Measurements from ENCODE around the gene GLB1L3.
"Not testable (repeated sequence)": the region's sequence is repeated elsewhere in the genome, so short reads cannot be mapped to it uniquely, and the experiment has no call there.

Gene GLB1L3

GRCh38 chr11:134252346-134253187 is 23.6 kb upstream of the GLB1L3 start:
- Histone ChIP-seq H3K27me3 (ENCODE audit: control insufficient read depth, insufficient read depth, low read length) (no peaks in the 10 kb centered on the region), H3K36me3 (ENCODE audit: control insufficient read depth, insufficient read depth, low read length) (peaks cover 52% of the 10 kb centered on the region), H3K4me1 (ENCODE audit: control insufficient read depth, insufficient read depth, low read length) (peaks cover 21% of the 10 kb centered on the region), H3K9ac (ENCODE audit: low read depth, low read length) (peak overlapping the region; percentile 28), H3K27ac (ENCODE audit: low read depth, low read length) (peak overlapping the region; percentile 23), H3K4me3 (ENCODE audit: low read depth, low read length) (peak overlapping the region; percentile 87), H3K9me3 (ENCODE audit: control insufficient read depth, insufficient read depth, low read length) (no peaks in the 10 kb centered on the region)

DNA sequence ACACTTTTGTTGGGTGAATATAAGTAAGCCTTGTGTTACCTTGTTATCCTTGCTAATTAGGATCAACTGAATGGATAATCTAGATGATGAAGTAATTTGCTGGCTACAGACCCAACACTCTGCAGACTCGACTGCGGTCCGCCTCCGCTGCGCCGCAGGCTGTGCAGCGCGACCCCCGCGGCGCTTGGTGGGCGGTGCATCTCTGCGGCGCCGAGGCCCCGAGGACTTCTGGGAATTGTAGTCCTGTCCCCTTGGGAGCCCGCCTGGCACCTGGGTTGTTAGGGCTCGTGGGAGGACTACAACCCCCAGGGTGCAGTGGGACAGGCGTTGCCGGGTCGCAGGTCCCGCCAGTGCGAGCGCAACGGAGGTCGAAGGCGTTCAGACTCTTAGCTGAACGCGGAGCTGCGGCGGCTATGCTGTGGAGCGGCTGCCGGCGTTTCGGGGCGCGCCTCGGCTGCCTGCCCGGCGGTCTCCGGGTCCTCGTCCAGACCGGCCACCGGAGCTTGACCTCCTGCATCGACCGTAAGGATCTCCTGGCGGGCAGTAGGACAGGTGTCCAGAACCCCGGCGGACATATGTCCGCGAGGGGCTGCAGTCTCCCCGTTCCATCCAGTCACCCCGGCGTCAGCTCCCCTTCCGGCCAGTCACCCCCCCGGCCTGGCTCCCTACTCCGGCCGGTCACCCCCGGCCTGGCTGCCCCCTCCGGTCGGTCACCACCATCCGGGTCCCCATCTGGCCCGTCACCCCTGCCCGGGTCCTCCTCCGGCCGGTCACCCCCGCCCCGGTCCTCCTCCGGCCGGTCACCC is 22.8 kb upstream of the GLB1L3 start, which contains the start of the genes ACAD8 and THYN1:
Gene ACAD8, plus strand, starts transcription at position 381 of the 806 bp plus-strand sequence. Its CDS starts 33 bp downstream, at position 414.
Gene THYN1, minus strand, starts transcription at position 165 of the 806 bp plus-strand sequence. CDS start 470 bp downstream, outside the sequence.
- no peaks in the 10 kb centered on the region for H3K27me3 ChIP-seq (ENCODE audit: control insufficient read depth, insufficient read depth, low read length)
- H3K9ac ChIP-seq (ENCODE audit: low read depth, low read length) = peak within 1 kb of the TSS; percentile 61
- peaks cover 21% of the 10 kb centered on the region for H3K4me1 ChIP-seq (ENCODE audit: control insufficient read depth, insufficient read depth, low read length)
- peaks cover 48% of the 10 kb centered on the region for H3K36me3 ChIP-seq (ENCODE audit: control insufficient read depth, insufficient read depth, low read length)
- peak within 1 kb of the TSS; percentile 72 for H3K27ac ChIP-seq (ENCODE audit: low read depth, low read length)
- H3K9me3 ChIP-seq (ENCODE audit: control insufficient read depth, insufficient read depth, low read length) = no peaks in the 10 kb centered on the region
- H3K4me3 ChIP-seq (ENCODE audit: low read depth, low read length) = peak within 1 kb of the TSS; percentile 87

- H3K9ac ChIP-seq (ENCODE audit: low read depth, low read length) = no peak overlapping the region
Measured at GRCh38 chr11:134254433-134255183, 21.6 kb upstream of the GLB1L3 start.

DNA sequence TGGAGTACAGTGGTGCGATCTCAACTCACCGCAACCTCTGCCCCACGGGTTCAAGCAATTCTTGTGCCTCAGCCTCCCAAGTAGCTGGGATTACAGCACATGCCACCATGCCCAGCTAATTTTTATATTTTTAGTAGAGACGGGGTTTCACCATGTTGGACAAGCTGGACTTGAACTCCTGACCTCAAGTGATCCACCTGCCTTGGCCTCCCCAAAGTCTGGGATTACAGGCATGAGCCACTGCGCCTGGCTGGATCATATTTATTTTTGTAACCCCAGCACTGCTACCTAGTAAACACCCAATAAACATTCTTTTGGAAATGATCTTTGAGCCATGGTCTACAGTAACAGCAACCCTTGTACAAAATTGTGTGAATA is 21.0 kb upstream of the GLB1L3 start:
- H3K9me3 ChIP-seq (ENCODE audit: control insufficient read depth, insufficient read depth, low read length); H3K4me3 ChIP-seq (ENCODE audit: low read depth, low read length); H3K27me3 ChIP-seq (ENCODE audit: control insufficient read depth, insufficient read depth, low read length); H3K27ac ChIP-seq (ENCODE audit: low read depth, low read length); H3K9ac ChIP-seq (ENCODE audit: low read depth, low read length): not testable (repeated sequence)
- Histone ChIP-seq H3K4me1 (ENCODE audit: control insufficient read depth, insufficient read depth, low read length) (peaks cover 21% of the 10 kb centered on the region), H3K36me3 (ENCODE audit: control insufficient read depth, insufficient read depth, low read length) (peaks cover 48% of the 10 kb centered on the region)

More at GRCh38 chr11:134254433-134255183, 21.6 kb upstream of the GLB1L3 start:
- Histone ChIP-seq H3K9me3 (ENCODE audit: control insufficient read depth, insufficient read depth, low read length) (no peaks in the 10 kb centered on the region), H3K36me3 (ENCODE audit: control insufficient read depth, insufficient read depth, low read length) (peaks cover 48% of the 10 kb centered on the region), H3K4me3 (ENCODE audit: low read depth, low read length) (peak overlapping the region; percentile 87), H3K27ac (ENCODE audit: low read depth, low read length) (no peak overlapping the region), H3K4me1 (ENCODE audit: control insufficient read depth, insufficient read depth, low read length) (peaks cover 21% of the 10 kb centered on the region), H3K27me3 (ENCODE audit: control insufficient read depth, insufficient read depth, low read length) (no peaks in the 10 kb centered on the region)

GRCh38 chr11:134257101-134257500 is 19.1 kb upstream of the GLB1L3 start:
- no peaks in the 10 kb centered on the region for H3K27me3 ChIP-seq (ENCODE audit: control insufficient read depth, insufficient read depth, low read length)
- H3K9me3 ChIP-seq (ENCODE audit: control insufficient read depth, insufficient read depth, low read length) = no peaks in the 10 kb centered on the region
- no peak overlapping the region for H3K9ac ChIP-seq (ENCODE audit: low read depth, low read length)
- peaks cover 12% of the 10 kb centered on the region for H3K4me1 ChIP-seq (ENCODE audit: control insufficient read depth, insufficient read depth, low read length)
- H3K36me3 ChIP-seq (ENCODE audit: control insufficient read depth, insufficient read depth, low read length) = peaks cover 52% of the 10 kb centered on the region
- H3K4me3 ChIP-seq (ENCODE audit: low read depth, low read length) = no peak overlapping the region
- no peak overlapping the region for H3K27ac ChIP-seq (ENCODE audit: low read depth, low read length)

DNA sequence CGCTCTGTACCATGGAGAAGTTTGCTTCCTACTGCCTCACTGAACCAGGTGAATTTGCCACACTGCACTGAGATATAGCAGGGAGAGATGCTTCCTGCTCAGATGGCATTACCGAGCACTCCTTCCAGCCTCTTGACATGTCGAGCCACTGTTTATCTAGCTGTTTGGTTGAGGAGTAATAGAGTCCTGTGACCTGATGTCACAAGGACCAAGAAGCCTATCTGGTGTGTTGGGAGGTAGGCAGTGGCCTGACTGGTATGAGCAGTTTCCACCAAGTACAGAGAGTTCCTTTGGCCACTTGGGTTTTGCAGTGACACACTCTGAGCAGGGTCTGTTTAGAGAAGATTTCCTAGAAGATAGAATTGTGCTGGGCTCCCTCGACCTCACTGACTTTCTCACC is 17.6 kb upstream of the GLB1L3 start:
- Histone ChIP-seq H3K36me3 (ENCODE audit: control insufficient read depth, insufficient read depth, low read length) (peaks cover 66% of the 10 kb centered on the region), H3K27me3 (ENCODE audit: control insufficient read depth, insufficient read depth, low read length) (no peaks in the 10 kb centered on the region), H3K4me3 (ENCODE audit: low read depth, low read length) (no peak overlapping the region), H3K9me3 (ENCODE audit: control insufficient read depth, insufficient read depth, low read length) (no peaks in the 10 kb centered on the region), H3K27ac (ENCODE audit: low read depth, low read length) (no peak overlapping the region), H3K4me1 (ENCODE audit: control insufficient read depth, insufficient read depth, low read length) (peaks cover 8% of the 10 kb centered on the region; the same call in 1 of the 2 replicates), H3K9ac (ENCODE audit: low read depth, low read length) (no peak overlapping the region)

GRCh38 chr11:134260503-134260902 is 15.7 kb upstream of the GLB1L3 start:
- Histone ChIP-seq H3K4me1 (ENCODE audit: control insufficient read depth, insufficient read depth, low read length) (no peaks in the 10 kb centered on the region), H3K27me3 (ENCODE audit: control insufficient read depth, insufficient read depth, low read length) (no peaks in the 10 kb centered on the region), H3K4me3 (ENCODE audit: low read depth, low read length) (no peak overlapping the region), H3K27ac (ENCODE audit: low read depth, low read length) (no peak overlapping the region), H3K9ac (ENCODE audit: low read depth, low read length) (no peak overlapping the region), H3K9me3 (ENCODE audit: control insufficient read depth, insufficient read depth, low read length) (no peaks in the 10 kb centered on the region), H3K36me3 (ENCODE audit: control insufficient read depth, insufficient read depth, low read length) (peaks cover 78% of the 10 kb centered on the region)

DNA sequence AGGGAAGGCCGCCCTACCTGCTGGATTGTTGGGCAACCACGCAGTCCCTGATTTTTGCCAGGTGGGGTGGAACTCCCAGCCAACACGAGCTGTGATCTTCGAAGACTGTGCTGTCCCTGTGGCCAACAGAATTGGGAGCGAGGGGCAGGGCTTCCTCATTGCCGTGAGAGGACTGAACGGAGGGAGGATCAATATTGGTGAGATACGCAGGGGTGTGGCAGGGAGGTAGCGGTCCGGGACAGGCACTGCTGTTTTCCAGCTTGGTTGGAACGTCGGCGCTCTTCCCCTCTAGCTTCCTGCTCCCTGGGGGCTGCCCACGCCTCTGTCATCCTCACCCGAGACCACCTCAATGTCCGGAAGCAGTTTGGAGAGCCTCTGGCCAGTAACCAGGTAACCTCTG is 15.2 kb upstream of the GLB1L3 start:
- no peaks in the 10 kb centered on the region for H3K9me3 ChIP-seq (ENCODE audit: control insufficient read depth, insufficient read depth, low read length)
- peaks cover 78% of the 10 kb centered on the region for H3K36me3 ChIP-seq (ENCODE audit: control insufficient read depth, insufficient read depth, low read length)
- no peak overlapping the region for H3K9ac ChIP-seq (ENCODE audit: low read depth, low read length)
- H3K27ac ChIP-seq (ENCODE audit: low read depth, low read length) = no peak overlapping the region
- H3K4me3 ChIP-seq (ENCODE audit: low read depth, low read length) = no peak overlapping the region
- H3K27me3 ChIP-seq (ENCODE audit: control insufficient read depth, insufficient read depth, low read length) = no peaks in the 10 kb centered on the region
- H3K4me1 ChIP-seq (ENCODE audit: control insufficient read depth, insufficient read depth, low read length) = no peaks in the 10 kb centered on the region; the same call in 1 of the 2 replicates

GRCh38 chr11:134261626-134262488 is 14.3 kb upstream of the GLB1L3 start:
- H3K4me3 ChIP-seq (ENCODE audit: low read depth, low read length) = no peak overlapping the region
- H3K9me3 ChIP-seq (ENCODE audit: control insufficient read depth, insufficient read depth, low read length) = no peaks in the 10 kb centered on the region
- H3K27ac ChIP-seq (ENCODE audit: low read depth, low read length) = no peak overlapping the region
- peaks cover 9% of the 10 kb centered on the region for H3K4me1 ChIP-seq (ENCODE audit: control insufficient read depth, insufficient read depth, low read length)
- peaks cover 71% of the 10 kb centered on the region for H3K36me3 ChIP-seq (ENCODE audit: control insufficient read depth, insufficient read depth, low read length)
- no peaks in the 10 kb centered on the region for H3K27me3 ChIP-seq (ENCODE audit: control insufficient read depth, insufficient read depth, low read length)
- H3K9ac ChIP-seq (ENCODE audit: low read depth, low read length) = no peak overlapping the region

All from HUES48 (cell line).